ENCODE results near the gene SCEL.

Gene SCEL

DNA sequence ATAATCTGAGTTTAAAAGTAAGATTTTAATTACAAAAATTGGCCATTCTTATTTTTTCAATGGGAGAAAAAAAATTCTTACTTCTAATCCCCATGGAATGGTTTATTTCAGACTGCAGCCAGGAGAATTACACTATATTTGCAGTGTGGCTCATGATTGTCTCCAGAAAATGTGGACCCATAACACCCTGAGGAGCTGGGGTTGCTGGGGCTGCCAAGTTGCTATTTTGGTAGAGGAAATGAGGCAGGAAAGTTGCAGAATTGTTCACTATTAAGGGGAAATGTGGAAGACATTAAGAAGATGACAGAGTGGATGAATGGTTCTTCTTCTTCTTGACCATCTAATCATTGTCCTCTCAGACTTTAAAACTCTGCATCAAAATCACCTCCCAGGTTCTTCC is 4.6 kb upstream of the SCEL start:
- no peaks in the 10 kb centered on the region for H3F3A ChIP-seq (ENCODE audit: insufficient read depth, low read length)
- no peaks in the 10 kb centered on the region for H3K36me3 ChIP-seq (ENCODE audit: insufficient read depth, low read length)
- H3K79me2 ChIP-seq (ENCODE audit: insufficient read depth, low read length), result no peaks in the 10 kb centered on the region
- no peak overlapping the region for H3K9ac ChIP-seq (ENCODE audit: low read length)
- H4K20me1 ChIP-seq (ENCODE audit: insufficient read depth, low read length), result no peaks in the 10 kb centered on the region
- no peaks in the 10 kb centered on the region for H3K9me2 ChIP-seq (ENCODE audit: low read depth, low read length)
- H3K4me2 ChIP-seq (ENCODE audit: low read length), result no peak overlapping the region
- H3K27me3 ChIP-seq (ENCODE audit: insufficient read depth, low read length), result peaks cover 6% of the 10 kb centered on the region; the same call in 1 of the 2 replicates
- no peak overlapping the region for H3K27ac ChIP-seq (ENCODE audit: low read depth, low read length, poor library complexity, severe bottlenecking)
- no peak overlapping the region for H3K4me3 ChIP-seq (ENCODE audit: low read depth, low read length, poor library complexity, severe bottlenecking)
- H3K4me1 ChIP-seq (ENCODE audit: insufficient read depth, low read length, severe bottlenecking), result no peaks in the 10 kb centered on the region
- no peak overlapping the region for H2AFZ ChIP-seq (ENCODE audit: low read length)
- TF ChIP-seq, protein P1, sequence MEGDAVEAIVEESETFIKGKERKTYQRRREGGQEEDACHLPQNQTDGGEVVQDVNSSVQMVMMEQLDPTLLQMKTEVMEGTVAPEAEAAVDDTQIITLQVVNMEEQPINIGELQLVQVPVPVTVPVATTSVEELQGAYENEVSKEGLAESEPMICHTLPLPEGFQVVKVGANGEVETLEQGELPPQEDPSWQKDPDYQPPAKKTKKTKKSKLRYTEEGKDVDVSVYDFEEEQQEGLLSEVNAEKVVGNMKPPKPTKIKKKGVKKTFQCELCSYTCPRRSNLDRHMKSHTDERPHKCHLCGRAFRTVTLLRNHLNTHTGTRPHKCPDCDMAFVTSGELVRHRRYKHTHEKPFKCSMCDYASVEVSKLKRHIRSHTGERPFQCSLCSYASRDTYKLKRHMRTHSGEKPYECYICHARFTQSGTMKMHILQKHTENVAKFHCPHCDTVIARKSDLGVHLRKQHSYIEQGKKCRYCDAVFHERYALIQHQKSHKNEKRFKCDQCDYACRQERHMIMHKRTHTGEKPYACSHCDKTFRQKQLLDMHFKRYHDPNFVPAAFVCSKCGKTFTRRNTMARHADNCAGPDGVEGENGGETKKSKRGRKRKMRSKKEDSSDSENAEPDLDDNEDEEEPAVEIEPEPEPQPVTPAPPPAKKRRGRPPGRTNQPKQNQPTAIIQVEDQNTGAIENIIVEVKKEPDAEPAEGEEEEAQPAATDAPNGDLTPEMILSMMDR (IDR thresholded peaks at IDR 0.05; ENCODE audit: low read length), result no peak
- TF ChIP-seq EZH2 (IDR thresholded peaks at IDR 0.05; ENCODE audit: borderline replicate concordance, low read length), result no peak
- H3K9me3 ChIP-seq (ENCODE audit: low read length), result no peaks in the 10 kb centered on the region

DNA sequence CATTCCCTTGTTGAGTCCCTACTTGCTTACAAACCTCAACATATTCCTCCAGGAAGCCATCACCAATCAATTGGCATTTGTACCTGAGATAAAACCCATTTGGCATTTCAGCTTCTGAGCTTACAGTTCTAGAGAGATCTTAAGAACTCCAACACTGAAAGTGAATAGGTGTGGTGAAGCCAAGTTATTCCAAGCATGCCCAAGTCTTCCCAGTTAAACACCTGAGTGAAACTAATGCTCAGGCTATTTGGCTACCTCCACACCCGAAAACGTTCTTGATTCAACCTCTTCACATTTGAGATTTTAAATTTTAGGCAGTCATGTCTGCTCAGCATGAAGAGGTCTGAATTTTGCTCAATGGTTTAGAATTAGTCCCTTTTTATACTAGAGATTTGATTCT is 2.5 kb upstream of the SCEL start:
- no peak overlapping the region for H3K9ac ChIP-seq (ENCODE audit: low read length)
- no peaks in the 10 kb centered on the region for H3K79me2 ChIP-seq (ENCODE audit: insufficient read depth, low read length)
- H3F3A ChIP-seq (ENCODE audit: insufficient read depth, low read length), result no peaks in the 10 kb centered on the region
- H3K4me1 ChIP-seq (ENCODE audit: insufficient read depth, low read length, severe bottlenecking), result no peaks in the 10 kb centered on the region
- no peak overlapping the region for H2AFZ ChIP-seq (ENCODE audit: low read length)
- no peaks in the 10 kb centered on the region for H3K9me2 ChIP-seq (ENCODE audit: low read depth, low read length)
- H3K27ac ChIP-seq (ENCODE audit: low read depth, low read length, poor library complexity, severe bottlenecking), result no peak overlapping the region
- no peaks in the 10 kb centered on the region for H4K20me1 ChIP-seq (ENCODE audit: insufficient read depth, low read length)
- no peaks in the 10 kb centered on the region for H3K36me3 ChIP-seq (ENCODE audit: insufficient read depth, low read length)
- H3K4me3 ChIP-seq (ENCODE audit: low read depth, low read length, poor library complexity, severe bottlenecking), result no peak overlapping the region
- no peak overlapping the region for H3K4me2 ChIP-seq (ENCODE audit: low read length)
- no peaks in the 10 kb centered on the region for H3K9me3 ChIP-seq (ENCODE audit: low read length)
- H3K27me3 ChIP-seq (ENCODE audit: insufficient read depth, low read length), result peaks cover 6% of the 10 kb centered on the region; the same call in 1 of the 2 replicates
- no peak for TF ChIP-seq EZH2 (IDR thresholded peaks at IDR 0.05; ENCODE audit: borderline replicate concordance, low read length)
- TF ChIP-seq, protein P1 (IDR thresholded peaks at IDR 0.05; ENCODE audit: low read length), result no peak

DNA sequence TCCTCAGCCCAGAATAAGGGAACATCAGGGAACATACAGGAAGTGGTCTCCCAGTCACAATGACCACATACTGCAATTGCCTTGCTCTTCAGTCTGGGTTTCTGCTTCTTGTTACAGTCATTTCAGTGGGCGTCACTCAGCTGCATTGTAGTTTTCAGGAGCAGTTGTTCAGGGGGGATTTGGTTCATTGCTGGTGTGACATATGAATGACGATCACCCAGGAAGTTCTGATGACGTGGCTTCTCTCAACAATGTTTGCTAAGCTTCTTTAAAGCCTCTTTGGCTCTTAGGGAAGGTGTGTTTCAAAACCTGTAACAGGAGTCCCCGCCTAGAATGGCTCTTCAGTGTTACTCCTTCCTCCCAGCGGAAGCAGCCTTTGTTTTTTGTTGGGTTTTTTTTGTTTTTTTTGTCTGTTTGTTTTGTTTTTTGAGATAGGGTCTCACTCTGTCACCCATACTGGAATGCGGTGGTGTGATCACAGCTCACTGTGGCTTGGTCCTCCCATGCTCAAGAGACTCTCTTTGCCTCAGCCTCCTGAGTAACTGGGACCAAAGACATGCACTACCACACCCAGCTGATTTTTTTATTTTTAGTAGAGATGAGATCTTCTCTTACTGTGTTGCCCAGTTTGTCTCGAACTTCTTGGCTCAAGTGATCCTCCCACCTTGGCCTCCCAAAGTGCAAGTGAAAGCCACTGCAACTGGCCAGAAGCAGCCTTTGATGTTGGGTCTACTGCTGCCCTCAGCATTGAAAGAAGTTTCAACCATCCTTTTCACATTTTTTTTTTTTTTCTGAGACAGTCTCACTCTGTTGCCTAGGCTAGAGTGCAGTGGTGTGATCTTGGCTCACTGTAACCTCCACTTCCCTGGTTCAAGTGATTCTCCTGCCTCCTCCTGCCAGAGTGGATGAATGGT is 1.4 kb upstream of the SCEL start:
- H3K9me3 ChIP-seq (ENCODE audit: low read length), result no peaks in the 10 kb centered on the region
- H3K9me2 ChIP-seq (ENCODE audit: low read depth, low read length), result no peaks in the 10 kb centered on the region
- no peaks in the 10 kb centered on the region for H3F3A ChIP-seq (ENCODE audit: insufficient read depth, low read length)
- no peak overlapping the region for H3K27ac ChIP-seq (ENCODE audit: low read depth, low read length, poor library complexity, severe bottlenecking)
- H3K4me3 ChIP-seq (ENCODE audit: low read depth, low read length, poor library complexity, severe bottlenecking), result no peak overlapping the region
- no peaks in the 10 kb centered on the region for H3K36me3 ChIP-seq (ENCODE audit: insufficient read depth, low read length)
- no peak overlapping the region for H3K9ac ChIP-seq (ENCODE audit: low read length)
- no peaks in the 10 kb centered on the region for H3K4me1 ChIP-seq (ENCODE audit: insufficient read depth, low read length, severe bottlenecking)
- peaks cover 6% of the 10 kb centered on the region; the same call in 1 of the 2 replicates for H3K27me3 ChIP-seq (ENCODE audit: insufficient read depth, low read length)
- no peaks in the 10 kb centered on the region for H4K20me1 ChIP-seq (ENCODE audit: insufficient read depth, low read length)
- no peaks in the 10 kb centered on the region for H3K79me2 ChIP-seq (ENCODE audit: insufficient read depth, low read length)
- no peak overlapping the region for H2AFZ ChIP-seq (ENCODE audit: low read length)
- no peak overlapping the region for H3K4me2 ChIP-seq (ENCODE audit: low read length)
- TF ChIP-seq, protein P1 (IDR thresholded peaks at IDR 0.05; ENCODE audit: low read length), result no peak
